GM12878 (cell line): ENCODE measurements around the gene NCAPD2. TPM values are rescaled to one million over a fixed set of nuclear protein-coding genes. Genes with fewer than 3 reads are reported as not detected.

Experiments used
- ATAC-seq: fragments of 200-7000 bp; cut with Tn5 transposase; 3 replicates; pipeline ENCODE4 v1.9.1; 2020; ENCODE audit warnings: mild to moderate bottlenecking, moderate library complexity
- BruUV-seq: library from RNA; stranded (reverse); fragments of 400-500 nt; replicated peaks from 2 replicates; lab custom pipeline; 2021; lab: Mats Ljungman, UMichigan
- CTCF ChIA-PET: fragments of 300-600 bp; sonication (Branson Sonifier 250); formaldehyde crosslinking; extraction: SDS; loops from one replicate; lab custom pipeline; 2021; ENCODE audit warnings: inconsistent platforms; lab: Yijun Ruan, JAX
- POLR2A ChIA-PET: fragments of 350-600 bp; formaldehyde crosslinking; extraction: SDS; loops from one replicate; lab custom pipeline; 2021; ENCODE audit warnings: inconsistent platforms; lab: Charles Lee
- RAD21 ChIA-PET: fragments of 300-600 bp; sonication (Branson Sonifier 250); formaldehyde crosslinking; loops from one replicate; lab custom pipeline; 2023; ENCODE audit warnings: antibody characterized with exemption; ENCODE audit not compliant: unreplicated experiment; lab: Charles Lee
- SMC1A ChIA-PET: fragments of 300-600 bp; sonication (Branson Sonifier 250); formaldehyde crosslinking; loops from one replicate; lab custom pipeline; 2023; ENCODE audit not compliant: unreplicated experiment, uncharacterized antibody; lab: Charles Lee
- DNase-seq: peaks from one replicate; pipeline ENCODE4 v3.0.0-alpha.2; 2011; ENCODE audit warnings: low read depth, low spot score
- FAIRE-seq: peaks from 3 replicates; lab custom pipeline; 2011; peaks lifted over from hg19 to GRCh38; lab: Jason Lieb, UNC
- H2AFZ ChIP-seq: 2 replicates; pipeline ENCODE4 v1.6.0; 2011; ENCODE audit warnings: low read depth, low read length, control low read depth; ENCODE audit not compliant: control insufficient read depth
- H3K27ac ChIP-seq: 2 replicates; pipeline ENCODE4 v1.5.1; 2011; ENCODE audit warnings: control low read depth; ENCODE audit not compliant: control insufficient read depth, insufficient read depth
- H3K27me3 ChIP-seq, 2 experiments: replicated peaks in 1 of 2; 2 replicates each; pipeline versions ENCODE4 v1.6.0 to v1.6.1; 2011; ENCODE audit warnings: low read length in 1 of 2; ENCODE audit not compliant: control insufficient read depth in 2 of 2, insufficient read depth in 2 of 2
- H3K36me3 ChIP-seq, 2 experiments: 2 replicates each; pipeline ENCODE4 v1.5.1; 2011; ENCODE audit warnings: low read length in 1 of 2; ENCODE audit not compliant: control insufficient read depth in 2 of 2, insufficient read depth in 2 of 2
- H3K4me1 ChIP-seq: 2 replicates; pipeline ENCODE4 v1.6.1; 2011; ENCODE audit warnings: mild to moderate bottlenecking, low read length, moderate library complexity, mixed read lengths; ENCODE audit not compliant: control insufficient read depth, insufficient read depth
- H3K4me2 ChIP-seq: 2 replicates; pipeline ENCODE4 v1.6.0; 2011; ENCODE audit warnings: control low read depth; ENCODE audit not compliant: control insufficient read depth, insufficient read depth
- H3K4me3 ChIP-seq: fragments of 200-600 bp; sonication (generic); 2 replicates; pipeline ENCODE4 v1.5.1; 2016
- H3K79me2 ChIP-seq: 2 replicates; pipeline ENCODE4 v1.6.0; 2011; ENCODE audit warnings: low read length; ENCODE audit not compliant: control insufficient read depth, insufficient read depth
- H3K9ac ChIP-seq: 2 replicates; pipeline ENCODE4 v1.8.0; 2011; ENCODE audit warnings: low read length, control low read depth, mixed read lengths; ENCODE audit not compliant: control insufficient read depth, insufficient read depth
- H3K9me3 ChIP-seq: replicated peaks from 3 replicates; pipeline ENCODE4 v1.5.1; 2011; ENCODE audit warnings: mild to moderate bottlenecking, low read length; ENCODE audit not compliant: control insufficient read depth, insufficient read depth
- H4K20me1 ChIP-seq: 2 replicates; pipeline ENCODE4 v1.6.0; 2011; ENCODE audit not compliant: control insufficient read depth, insufficient read depth
- FOXK2 ChIP-seq: fragments of 450-650 bp; IDR thresholded peaks from 2 replicates; pipeline ENCODE4 v1.6.1; 2017; ENCODE audit warnings: mild to moderate bottlenecking, moderate library complexity
- LARP7 ChIP-seq: fragments of 450-650 bp; IDR thresholded peaks from 2 replicates; pipeline ENCODE4 v1.6.1; 2017; ENCODE audit warnings: mild to moderate bottlenecking
- MTA3 ChIP-seq: IDR thresholded peaks from 2 replicates; pipeline ENCODE4 v1.6.1; 2012; ENCODE audit warnings: low read length, inconsistent platforms, borderline replicate concordance
- NR2C2 ChIP-seq: IDR thresholded peaks from 2 replicates; pipeline ENCODE4 v1.6.1; 2011; ENCODE audit warnings: borderline replicate concordance, low read depth; ENCODE audit not compliant: control insufficient read depth, insufficient read length
- POLR2AphosphoS5 ChIP-seq: IDR thresholded peaks from 2 replicates; pipeline ENCODE4 v1.6.1; 2011; ENCODE audit warnings: mild to moderate bottlenecking, low read length, inconsistent platforms
- SMC3 ChIP-seq: IDR thresholded peaks from 2 replicates; pipeline ENCODE4 v1.6.1; 2011; ENCODE audit warnings: low read length, improper control_type of control experiment, borderline replicate concordance
- TCF3 ChIP-seq: IDR thresholded peaks from 2 replicates; pipeline ENCODE4 v1.6.1; 2012; ENCODE audit warnings: low read depth, mild to moderate bottlenecking, low read length, borderline replicate concordance; ENCODE audit not compliant: insufficient read depth
- WGBS: methylation state at CpG from one replicate; pipeline ENCODE4 v1.1.6; 2016; ENCODE audit warnings: low lambda C conversion rate; ENCODE audit not compliant: insufficient replicate concordance, insufficient coverage; ENCODE audit errors: missing lambda C conversion rate; 5-methylcytosine and 5-hydroxymethylcytosine counted together
- in situ Hi-C: fragments of 300-500 bp; cut with MboI; formaldehyde crosslinking; loops from 9 replicates; pipeline ENCODE4 v1.14.3; 2018; ENCODE audit warnings: mixed read lengths
- intact Hi-C: fragments of 100-400 bp; cut with micrococcal nuclease; formaldehyde crosslinking; loops from one replicate; pipeline ENCODE4 v1.14.2; 2022; ENCODE audit not compliant: unreplicated experiment
- polyA plus RNA-seq, 11 experiments: library from polyadenylated mRNA; depleted of rRNA in 4 of 11; unstranded in 6 of 11; stranded (reverse) in 5 of 11; fragments of >200 nt; fragmentation: Nextera tagmentation in 4 of 11; fragmentation: Illumina TruSeq in 1 of 11; extraction: Ambion mirVana in 4 of 11; extraction: Trizol in 1 of 11; gene quantifications; 1 replicate in 1 of 11; 2 replicates in 10 of 11; pipeline versions ENCODE4 v1.2.1 to v1.2.3, GENCODE V29; 2011 to 2016; ENCODE audit warnings: inconsistent platforms in 2 of 11, missing spikeins in 2 of 11, low read depth in 1 of 11
- total RNA-seq, 4 experiments: library from RNA; depleted of rRNA in 3 of 4; stranded (reverse); fragments of >200 nt in 3 of 4; fragmentation: Illumina TruSeq in 1 of 4; extraction: Trizol in 1 of 4; gene quantifications; 2 replicates each; pipeline versions ENCODE4 v1.2.1 to v1.2.3, GENCODE V29; 2013 to 2021
- TF ChIP-seq, protein P1 (sequence below), 3 experiments: IDR thresholded peaks in 2 of 3; conservative IDR thresholded peaks in 1 of 3; 2 replicates each; pipeline ENCODE4 v1.5.1; 2011; ENCODE audit warnings: low read depth in 3 of 3, low read length in 3 of 3, mild to moderate bottlenecking in 3 of 3, control low read depth in 2 of 3, moderate library complexity in 2 of 3, inconsistent platforms in 1 of 3, mixed read lengths in 1 of 3; ENCODE audit not compliant: control insufficient read depth in 2 of 3, insufficient read depth in 1 of 3; ENCODE audit errors: extremely low read depth in 1 of 3
- TF ChIP-seq, protein P2 (sequence below): fragments of 450-650 bp; conservative IDR thresholded peaks from 2 replicates; pipeline ENCODE4 v1.6.1; 2017; ENCODE audit warnings: mild to moderate bottlenecking, moderate library complexity
- TF ChIP-seq, protein P3 (sequence below): fragments of 450-650 bp; IDR thresholded peaks from 2 replicates; pipeline ENCODE4 v1.6.1; 2014; ENCODE audit warnings: mild to moderate bottlenecking

The NCAPD2 gene
- total and polyA plus RNA-seq, 10 of the 15 experiments (the other 5 are each of a cell fraction or from before 2014, with no cell fraction given) = 24.2 to 160 (median 110) TPM

DNA sequence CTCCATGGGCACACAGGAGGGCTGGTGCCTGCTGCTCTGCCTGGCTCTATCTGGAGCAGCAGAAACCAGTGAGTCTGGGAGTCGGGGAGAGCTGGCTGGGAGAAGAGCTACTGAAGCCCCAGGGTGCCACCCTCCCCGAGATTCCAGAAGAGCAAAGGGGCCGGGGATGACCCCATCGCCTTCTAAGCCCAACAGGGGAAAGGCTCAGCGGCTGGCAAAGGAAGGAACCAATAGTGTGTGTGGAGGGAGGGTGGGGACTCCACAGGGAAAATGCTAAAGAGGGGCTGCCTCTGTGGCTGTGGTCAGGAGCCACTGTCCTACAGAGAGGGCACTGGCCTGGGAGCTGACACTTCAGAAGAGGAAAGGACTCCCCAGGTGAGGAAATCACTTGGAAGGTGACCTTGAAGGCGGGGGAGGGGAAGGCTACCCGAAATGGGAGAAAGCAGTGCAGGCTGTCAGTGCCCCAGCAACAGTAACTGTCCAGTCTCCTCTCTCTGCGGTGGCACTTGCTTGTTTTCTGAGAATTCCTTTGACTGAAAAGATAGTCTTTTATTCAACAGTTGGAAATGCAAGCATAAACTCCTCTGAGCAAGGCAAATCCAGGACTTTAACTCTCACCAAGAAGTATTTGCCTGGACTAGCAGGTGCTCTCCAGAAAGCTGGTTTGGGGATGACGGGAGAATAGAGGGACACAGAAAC lies 41.5 kb upstream of the NCAPD2 start (continued):
- TF ChIP-seq, protein P1, sequence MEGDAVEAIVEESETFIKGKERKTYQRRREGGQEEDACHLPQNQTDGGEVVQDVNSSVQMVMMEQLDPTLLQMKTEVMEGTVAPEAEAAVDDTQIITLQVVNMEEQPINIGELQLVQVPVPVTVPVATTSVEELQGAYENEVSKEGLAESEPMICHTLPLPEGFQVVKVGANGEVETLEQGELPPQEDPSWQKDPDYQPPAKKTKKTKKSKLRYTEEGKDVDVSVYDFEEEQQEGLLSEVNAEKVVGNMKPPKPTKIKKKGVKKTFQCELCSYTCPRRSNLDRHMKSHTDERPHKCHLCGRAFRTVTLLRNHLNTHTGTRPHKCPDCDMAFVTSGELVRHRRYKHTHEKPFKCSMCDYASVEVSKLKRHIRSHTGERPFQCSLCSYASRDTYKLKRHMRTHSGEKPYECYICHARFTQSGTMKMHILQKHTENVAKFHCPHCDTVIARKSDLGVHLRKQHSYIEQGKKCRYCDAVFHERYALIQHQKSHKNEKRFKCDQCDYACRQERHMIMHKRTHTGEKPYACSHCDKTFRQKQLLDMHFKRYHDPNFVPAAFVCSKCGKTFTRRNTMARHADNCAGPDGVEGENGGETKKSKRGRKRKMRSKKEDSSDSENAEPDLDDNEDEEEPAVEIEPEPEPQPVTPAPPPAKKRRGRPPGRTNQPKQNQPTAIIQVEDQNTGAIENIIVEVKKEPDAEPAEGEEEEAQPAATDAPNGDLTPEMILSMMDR (IDR thresholded peaks at IDR 0.05 in 2 of 3, conservative IDR thresholded peaks at IDR 0.05 in 1 of 3; ENCODE audit: control insufficient read depth in 2 of 3, extremely low read depth in 1 of 3, insufficient read depth in 1 of 3, low read depth in 3 of 3, low read length in 3 of 3) = no peak

DNA sequence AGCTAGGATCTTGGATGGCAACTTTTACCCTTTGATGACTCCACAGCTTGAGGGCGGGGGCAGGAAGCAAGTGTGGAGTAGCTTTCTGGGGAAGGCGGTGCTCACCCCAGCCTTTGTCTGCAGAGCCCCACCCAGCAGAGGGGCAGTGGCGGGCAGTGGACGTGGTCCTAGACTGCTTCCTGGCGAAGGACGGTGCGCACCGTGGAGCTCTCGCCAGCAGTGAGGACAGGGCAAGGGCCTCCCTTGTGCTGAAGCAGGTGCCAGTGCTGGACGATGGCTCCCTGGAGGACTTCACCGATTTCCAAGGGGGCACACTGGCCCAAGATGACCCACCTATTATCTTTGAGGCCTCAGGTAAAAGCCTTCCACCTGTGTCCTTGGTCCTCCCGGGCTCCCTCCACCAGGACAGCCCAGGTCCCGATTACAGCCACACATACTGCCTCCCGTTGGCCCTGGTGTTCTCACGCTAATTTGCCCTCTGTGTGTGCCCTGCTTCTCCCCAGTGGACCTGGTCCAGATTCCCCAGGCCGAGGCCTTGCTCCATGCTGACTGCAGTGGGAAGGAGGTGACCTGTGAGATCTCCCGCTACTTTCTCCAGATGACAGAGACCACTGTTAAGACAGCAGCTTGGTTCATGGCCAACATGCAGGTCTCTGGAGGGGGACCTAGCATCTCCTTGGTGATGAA lies 40.8 kb upstream of the NCAPD2 start:
- FAIRE-seq = no peak
- intact Hi-C loops = no loop called here
- RAD21 ChIA-PET = interaction anchor here (0.8 to 17.1 kb wide), 7 partner anchors 9 to 123 kb away, joined by 3 to 319 read pairs (median 6); partner anchors contain the start of genes CD27 and VAMP1
- H3K27ac ChIP-seq = peak overlapping the region; percentile 98
- peak overlapping the region; percentile 92 for H3K9ac ChIP-seq
- POLR2A ChIA-PET = interaction anchor here (2.2 to 17.5 kb wide), 7 partner anchors 8 to 117 kb away, joined by 11 to 384 read pairs (median 40); partner anchors contain the start of genes CD27 and VAMP1
- peak; percentile 60 for ATAC-seq
- WGBS = 20% methylated on average over 17 of the region's 17 CpGs
- H4K20me1 ChIP-seq = no peaks in the 10 kb centered on the region
- H3K4me2 ChIP-seq = peak overlapping the region; percentile 99
- TSS peak; percentile 63 for BruUV-seq
- CTCF ChIA-PET = interaction anchor here (0.6 to 5.3 kb wide), 10 partner anchors 8 to 127 kb away, joined by 3 to 48 read pairs (median 10); partner anchors contain the start of gene CD27
- peaks cover 30% of the 10 kb centered on the region for H3K4me1 ChIP-seq
- H3K4me3 ChIP-seq = peak overlapping the region; percentile 83
- SMC1A ChIA-PET = interaction anchor here (0.9 to 6.7 kb wide), 8 partner anchors 8 to 86 kb away, joined by 4 to 90 read pairs (median 20); partner anchors contain the start of genes MRPL51 and VAMP1
- H3K79me2 ChIP-seq = peaks cover 54% of the 10 kb centered on the region
- H3K27me3 ChIP-seq = no peaks in the 10 kb centered on the region
- H3K36me3 ChIP-seq = peaks cover 8 to 9% of the 10 kb centered on the region in 2 experiments
- H3K9me3 ChIP-seq = no peaks in the 10 kb centered on the region
- in situ Hi-C loops = no loop called here
- no peak for DNase-seq
- H2AFZ ChIP-seq = no peak overlapping the region
- no peak for TF ChIP-seq FOXK2
- TF ChIP-seq POLR2AphosphoS5 = peak; percentile 72; the same call in 1 of the 2 replicates
- TF ChIP-seq, protein P2, sequence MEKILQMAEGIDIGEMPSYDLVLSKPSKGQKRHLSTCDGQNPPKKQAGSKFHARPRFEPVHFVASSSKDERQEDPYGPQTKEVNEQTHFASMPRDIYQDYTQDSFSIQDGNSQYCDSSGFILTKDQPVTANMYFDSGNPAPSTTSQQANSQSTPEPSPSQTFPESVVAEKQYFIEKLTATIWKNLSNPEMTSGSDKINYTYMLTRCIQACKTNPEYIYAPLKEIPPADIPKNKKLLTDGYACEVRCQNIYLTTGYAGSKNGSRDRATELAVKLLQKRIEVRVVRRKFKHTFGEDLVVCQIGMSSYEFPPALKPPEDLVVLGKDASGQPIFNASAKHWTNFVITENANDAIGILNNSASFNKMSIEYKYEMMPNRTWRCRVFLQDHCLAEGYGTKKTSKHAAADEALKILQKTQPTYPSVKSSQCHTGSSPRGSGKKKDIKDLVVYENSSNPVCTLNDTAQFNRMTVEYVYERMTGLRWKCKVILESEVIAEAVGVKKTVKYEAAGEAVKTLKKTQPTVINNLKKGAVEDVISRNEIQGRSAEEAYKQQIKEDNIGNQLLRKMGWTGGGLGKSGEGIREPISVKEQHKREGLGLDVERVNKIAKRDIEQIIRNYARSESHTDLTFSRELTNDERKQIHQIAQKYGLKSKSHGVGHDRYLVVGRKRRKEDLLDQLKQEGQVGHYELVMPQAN = 0 out of 2 replicates have a peak, but pooled peaks have one; percentile 12
- no peak for TF ChIP-seq SMC3
- TF ChIP-seq LARP7 = no peak
- TF ChIP-seq MTA3 = no peak
- TF ChIP-seq, protein P3, sequence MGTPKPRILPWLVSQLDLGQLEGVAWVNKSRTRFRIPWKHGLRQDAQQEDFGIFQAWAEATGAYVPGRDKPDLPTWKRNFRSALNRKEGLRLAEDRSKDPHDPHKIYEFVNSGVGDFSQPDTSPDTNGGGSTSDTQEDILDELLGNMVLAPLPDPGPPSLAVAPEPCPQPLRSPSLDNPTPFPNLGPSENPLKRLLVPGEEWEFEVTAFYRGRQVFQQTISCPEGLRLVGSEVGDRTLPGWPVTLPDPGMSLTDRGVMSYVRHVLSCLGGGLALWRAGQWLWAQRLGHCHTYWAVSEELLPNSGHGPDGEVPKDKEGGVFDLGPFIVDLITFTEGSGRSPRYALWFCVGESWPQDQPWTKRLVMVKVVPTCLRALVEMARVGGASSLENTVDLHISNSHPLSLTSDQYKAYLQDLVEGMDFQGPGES = no peak
- no peak for TF ChIP-seq TCF3
- no peak for TF ChIP-seq NR2C2
